GM19397 (cell line): Measurements from ENCODE around the gene CYYR1.
"Not testable (repeated sequence)": the region's sequence is repeated elsewhere in the genome, so short reads cannot be mapped to it uniquely, and the experiment has no call there.

Experiments used
- ATAC-seq: cut with Tn5 transposase; IDR thresholded peaks from one replicate; pipeline ENCODE4 v1.9.1; 2021; ENCODE audit warnings: mild to moderate bottlenecking, moderate library complexity; ENCODE audit not compliant: unreplicated experiment

Gene CYYR1

DNA sequence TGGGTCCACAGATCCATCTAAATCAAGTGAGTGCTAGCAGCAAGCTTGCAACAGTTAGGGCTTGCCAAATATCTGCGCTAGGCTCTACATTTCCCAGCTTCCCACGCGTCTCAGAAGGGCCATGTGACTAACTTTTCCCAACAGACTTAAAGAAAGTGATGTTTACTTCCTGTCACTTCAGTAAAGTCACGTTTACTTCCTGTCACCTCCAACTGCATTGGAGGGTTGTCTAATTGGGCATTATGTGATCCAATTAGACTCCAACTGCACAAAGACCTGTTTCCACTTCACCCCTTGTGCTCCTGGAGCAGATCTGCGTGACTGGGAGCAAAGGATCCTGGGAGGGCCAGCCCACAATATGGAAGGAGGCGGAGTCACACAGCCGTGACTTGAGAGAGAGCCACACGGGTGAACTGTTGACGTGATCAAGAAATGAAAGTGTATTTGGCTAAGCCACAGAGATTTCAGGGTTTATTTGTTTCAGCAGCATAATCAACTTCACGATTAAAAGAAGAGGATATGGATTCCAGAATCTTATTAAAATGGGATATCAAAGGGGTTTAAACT, 77.7 kb downstream of the CYYR1 start:
- no peak for ATAC-seq

DNA sequence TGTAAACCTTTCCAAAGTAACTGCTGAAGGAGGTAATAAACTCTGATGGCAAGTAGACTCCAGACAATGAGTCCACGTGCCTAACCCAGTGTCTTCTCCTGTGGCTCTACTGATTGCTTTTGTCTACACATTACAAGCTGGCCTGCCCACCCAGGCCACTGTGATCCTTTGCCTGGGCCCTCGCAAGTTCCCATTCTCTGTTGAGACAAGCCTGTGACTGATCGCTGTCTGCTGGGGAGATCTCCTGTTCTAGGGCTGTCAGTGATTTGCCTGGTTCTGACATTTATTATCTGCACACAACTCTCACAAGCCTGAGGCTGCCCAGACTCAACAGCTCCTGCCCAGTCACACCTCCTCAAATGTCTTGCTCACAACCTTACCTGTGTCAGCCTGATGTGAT, 81.4 kb downstream of the CYYR1 start:
- ATAC-seq = no peak

DNA sequence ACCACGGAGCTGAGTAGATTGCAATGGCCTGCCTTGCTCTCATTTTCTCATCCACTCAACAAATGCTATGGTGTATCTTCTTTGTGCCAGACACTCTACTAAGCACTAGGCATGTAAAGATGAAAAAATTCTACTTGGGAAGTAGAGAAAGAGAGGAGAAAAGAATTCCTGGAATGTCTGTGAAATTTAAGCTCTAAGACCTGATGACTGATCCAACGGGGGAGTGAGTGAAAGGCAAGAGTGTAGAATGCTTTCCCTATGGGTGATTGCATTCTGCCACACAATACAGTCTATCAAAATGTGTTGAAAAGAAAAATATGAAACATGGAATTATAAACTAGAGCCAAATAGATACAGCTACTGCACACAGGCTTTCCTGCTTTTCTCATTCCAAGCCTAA, 82.3 kb downstream of the CYYR1 start:
- ATAC-seq = no peak

DNA sequence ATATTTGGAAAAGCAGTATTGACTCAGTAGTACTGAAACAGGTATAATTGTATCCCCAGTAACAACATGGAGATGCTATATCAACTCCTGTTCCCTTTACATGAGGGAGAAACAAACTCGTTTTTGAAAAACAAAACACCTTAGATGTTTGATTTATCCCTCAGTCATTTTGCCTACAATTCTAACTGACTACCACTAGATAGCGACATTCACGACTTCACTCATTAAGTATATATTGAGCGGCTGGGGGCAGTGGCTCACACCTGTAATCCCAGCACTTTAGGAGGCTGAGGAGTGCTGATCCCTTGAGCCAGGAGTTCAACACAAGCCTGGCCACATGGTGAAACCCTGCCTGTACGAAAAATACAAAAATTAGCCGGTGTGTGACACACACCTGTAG, 83.3 kb downstream of the CYYR1 start:
- ATAC-seq = no peak

DNA sequence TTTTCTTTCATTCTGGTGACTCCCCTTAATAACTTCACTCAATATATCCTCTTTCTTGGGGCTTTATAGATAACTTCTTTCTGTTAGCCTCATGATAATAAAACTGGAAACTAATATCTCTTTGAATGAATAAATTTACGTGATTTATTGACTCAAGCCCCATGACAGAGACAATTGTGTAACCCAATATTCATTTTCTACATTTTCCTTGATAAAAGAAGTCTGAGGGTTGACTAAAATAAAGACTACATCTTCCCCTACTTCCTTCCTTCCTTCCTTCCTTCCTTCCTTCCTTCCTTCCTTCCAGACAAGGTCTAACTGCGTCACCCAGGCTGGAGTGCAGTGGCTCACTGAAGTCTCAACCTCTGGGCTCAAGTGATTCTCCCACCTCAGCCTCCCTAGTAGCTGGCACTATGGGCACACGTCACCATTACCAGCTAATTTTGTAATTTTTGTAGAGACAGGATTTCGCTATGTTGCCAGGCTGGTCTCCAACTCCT, 85.1 kb downstream of the CYYR1 start:
- no peak for ATAC-seq

DNA sequence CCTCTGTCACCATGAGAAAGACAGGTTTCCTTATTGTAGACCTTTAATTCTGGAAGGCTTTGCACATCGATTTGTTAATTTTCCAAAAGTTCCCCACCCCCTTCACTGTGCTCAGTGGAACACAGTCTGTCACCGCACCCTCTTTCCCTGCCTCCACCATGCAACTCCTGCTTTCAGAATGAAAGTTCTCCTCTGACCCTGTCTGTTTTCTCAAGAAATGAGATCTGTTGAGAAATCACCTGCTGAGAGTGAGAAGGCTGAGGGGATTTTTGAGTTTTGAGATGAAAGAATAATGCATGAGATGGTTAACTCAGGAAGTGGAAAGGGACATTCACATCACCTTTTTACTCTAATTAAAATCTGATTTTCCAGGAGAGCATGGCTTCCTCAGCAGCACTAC, 99.6 kb downstream of the CYYR1 start:
- ATAC-seq = no peak

DNA sequence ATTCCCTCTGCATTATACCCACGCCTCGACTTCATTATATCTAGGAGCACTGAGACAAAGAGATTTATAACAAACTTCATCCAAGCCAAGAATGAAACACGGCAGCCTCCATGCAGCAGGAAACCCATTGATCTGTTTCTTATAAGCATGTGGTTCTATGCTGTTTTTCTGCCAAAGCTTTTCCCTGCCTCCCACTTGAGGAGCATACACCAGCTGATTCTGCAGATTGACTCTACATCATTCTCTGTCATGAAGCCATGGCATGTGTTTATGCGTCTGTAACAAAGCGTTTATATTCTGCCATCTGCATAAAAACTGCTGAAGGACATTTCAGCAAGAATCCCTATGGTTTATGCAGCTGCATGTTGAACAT, 102.0 kb downstream of the CYYR1 start:
- ATAC-seq = no peak

DNA sequence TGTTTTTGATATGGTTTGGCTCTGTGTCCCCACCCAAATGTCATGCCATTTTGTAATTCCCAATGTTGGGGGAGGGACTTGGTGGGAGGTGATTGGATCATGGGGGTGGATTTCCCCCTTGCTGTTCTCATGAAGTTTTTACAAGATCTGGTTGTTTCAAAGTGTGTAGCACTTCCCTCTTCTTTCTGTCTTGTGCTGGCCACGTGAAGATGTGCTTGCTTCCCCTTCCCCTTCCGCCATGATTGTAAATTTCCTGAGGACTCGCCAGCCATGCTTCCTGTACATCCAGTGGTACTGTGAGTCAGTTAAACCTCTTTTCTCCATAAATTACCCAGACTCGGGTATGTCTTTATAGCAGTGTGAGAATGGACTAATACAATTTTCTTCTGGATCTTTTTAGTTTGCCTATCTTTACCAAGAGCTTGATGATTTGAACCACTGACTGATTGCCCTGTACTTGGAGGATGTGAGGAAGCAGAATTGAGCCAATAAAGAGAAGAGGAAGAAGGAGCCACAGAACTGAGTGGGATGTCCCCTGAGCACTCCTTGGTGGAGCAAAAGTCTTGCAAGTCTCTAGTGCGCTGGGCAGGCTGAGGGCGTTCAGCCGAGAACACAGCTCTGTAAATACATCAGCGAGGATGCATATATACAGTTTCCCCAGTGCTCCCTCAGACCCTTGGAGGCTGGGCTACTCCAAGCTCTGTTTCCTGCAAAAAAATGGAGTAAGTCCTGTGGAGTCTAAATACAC, 102.6 kb downstream of the CYYR1 start:
- no peak for ATAC-seq

DNA sequence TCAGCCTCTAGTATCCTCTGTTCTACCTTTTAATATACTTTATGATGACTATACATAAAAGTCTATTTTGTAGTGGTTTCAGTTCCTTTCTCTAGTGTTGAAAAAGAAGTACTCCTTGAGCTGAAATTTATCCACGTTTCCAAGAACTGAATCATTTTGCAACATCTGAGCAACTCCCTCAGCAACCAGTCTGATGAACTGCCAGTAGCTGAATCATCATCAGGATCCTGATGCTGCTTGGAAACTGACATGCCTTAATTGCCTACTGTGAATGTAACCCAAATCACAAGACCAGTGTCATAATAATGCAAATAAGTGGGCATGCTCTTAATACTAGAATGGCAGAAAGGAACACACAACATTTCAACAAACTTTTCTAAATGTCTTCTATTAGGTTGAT, 103.3 kb downstream of the CYYR1 start:
- no peak for ATAC-seq

DNA sequence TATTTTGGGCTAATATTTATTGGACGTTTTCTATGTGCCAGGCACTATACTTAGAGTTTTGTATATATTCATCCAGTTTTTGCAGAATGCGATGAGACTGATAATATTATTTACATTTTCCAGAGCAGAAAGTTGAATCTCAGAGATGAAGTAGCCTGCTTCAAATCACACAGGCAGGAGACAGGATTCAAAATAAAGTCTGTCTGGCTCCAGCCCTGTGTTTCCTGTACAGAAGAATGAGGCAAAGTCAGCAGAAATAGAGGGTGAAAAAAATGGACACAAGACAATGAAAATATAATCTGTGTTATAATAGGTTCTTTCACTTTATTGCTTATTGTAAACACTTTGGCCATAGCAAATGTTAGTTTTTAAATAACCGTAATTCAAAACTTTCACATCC, 107.2 kb downstream of the CYYR1 start:
- ATAC-seq = no peak

DNA sequence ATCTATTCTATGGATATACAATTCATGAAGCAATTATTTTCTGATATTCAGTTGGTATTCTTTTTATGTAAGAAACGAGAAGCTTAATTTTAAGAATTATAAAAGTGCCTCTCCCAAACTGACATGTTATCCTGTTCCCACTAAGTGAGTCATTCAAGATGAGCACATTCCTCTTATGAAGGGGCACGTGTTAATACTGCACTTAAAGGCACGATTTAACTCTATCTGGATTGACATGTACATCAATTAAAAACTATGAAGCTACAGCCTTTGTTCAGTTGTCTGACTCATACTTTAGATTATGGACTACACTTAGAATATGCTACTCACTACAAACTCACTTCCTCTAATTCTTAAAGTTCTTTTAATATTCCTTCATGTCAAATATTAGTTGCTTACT, 111.6 kb downstream of the CYYR1 start:
- ATAC-seq = no peak

DNA sequence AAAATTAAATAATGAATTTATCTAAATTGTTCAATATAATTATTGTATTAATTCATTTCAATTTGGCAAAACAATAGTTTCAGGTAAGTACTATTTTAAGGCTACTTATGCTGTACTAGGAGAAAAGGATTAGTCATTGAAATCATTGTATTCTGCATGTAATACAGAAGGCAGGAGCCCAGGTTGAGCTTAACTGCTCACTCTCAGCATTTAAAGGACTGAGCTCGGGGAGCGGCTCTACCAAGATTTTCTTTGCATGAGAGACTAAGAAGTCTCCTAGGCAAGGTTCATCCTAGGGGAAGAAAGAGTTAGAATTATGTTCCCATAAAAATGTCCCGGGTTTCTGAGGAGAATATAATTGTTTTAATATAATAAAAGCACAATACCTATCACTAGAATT, 112.5 kb downstream of the CYYR1 start:
- ATAC-seq = no peak

DNA sequence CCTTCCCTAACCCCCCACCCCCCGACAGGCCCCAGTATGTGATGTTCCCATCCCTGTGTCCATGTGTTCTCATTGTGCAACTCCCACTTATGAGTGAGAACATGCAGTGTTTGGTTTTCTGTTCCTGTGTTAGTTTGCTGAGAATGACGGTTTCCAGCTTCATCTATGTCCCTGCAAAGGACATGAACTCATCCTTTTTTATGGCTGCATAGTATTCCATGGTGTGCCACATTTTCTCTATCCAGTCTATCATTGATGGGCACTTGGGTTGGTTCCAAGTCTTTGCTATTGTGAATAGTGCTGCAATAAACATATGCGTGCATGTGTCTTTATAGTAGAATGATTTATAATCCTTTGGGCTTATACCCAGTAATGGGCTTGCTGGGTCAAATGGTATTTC, 114.2 kb downstream of the CYYR1 start:
- not testable (repeated sequence) for ATAC-seq

DNA sequence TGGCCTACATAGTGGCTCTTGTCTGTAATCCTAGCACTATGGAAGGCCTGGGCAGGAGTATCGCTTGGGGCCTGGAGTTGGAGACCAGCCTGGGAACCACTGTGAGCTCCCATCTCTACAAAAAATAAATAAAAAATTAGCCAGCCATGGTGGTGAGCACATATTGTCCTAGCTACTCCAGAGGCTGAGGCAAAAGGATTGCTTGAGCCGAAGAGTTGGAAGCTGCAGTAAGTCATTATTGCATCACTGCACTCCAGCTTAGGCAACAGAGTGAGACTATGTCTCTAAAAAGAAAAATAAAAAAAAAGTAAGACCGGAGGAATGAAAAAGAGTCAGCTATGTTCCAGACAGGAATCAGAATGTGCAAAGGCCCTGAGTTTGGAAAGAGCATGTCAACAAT, 115.3 kb downstream of the CYYR1 start:
- ATAC-seq = no peak

DNA sequence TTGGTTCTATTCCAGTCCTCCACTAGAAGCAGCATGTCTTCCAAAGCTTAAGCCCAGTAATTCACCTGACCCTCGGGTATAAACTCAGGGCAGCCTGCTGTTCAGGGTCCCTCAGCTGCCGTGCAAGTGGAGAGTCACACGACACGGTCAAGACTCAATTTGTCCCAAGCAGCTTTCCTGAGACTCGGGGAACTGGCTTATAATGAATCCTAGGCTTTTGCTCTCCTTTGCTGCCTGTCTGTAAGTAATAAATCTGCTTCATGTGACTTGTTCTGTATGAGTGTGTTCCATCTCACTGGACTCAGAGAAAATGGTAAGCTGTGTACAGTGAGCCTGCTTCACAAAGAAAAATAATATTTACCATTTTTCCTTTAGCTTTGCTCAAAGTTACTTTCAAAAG, 119.8 kb downstream of the CYYR1 start:
- no peak for ATAC-seq

DNA sequence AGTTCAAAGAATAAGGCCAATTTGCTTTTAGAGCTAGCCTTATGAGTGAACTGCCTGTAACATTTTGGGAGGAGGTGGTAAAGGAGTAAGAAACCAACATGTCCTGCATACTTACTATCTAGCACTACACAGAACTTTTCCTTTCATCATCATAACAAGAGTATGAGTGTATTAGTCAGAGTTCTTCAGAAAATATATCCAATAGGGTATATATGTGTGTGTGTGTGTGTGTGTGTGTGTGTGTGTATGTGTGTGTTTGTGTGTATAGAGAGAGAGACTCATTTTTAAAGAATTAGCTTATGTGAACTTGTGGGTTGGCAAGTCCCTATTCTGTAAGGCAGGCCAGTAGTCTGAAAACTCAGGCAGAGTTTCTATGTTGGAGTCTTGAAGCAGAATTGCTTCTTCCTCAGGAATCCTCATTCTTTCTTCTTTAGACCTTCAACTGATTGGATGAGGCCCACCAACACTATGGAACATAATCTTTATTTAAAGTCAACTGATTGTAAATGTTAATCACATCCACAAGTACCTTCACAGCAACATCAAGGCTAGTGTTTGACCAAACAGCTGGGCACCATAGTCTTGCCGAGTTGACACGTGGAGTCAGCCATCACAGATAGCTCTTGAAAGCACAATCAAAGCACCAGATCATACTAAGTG, 121.9 kb downstream of the CYYR1 start:
- no peak for ATAC-seq

DNA sequence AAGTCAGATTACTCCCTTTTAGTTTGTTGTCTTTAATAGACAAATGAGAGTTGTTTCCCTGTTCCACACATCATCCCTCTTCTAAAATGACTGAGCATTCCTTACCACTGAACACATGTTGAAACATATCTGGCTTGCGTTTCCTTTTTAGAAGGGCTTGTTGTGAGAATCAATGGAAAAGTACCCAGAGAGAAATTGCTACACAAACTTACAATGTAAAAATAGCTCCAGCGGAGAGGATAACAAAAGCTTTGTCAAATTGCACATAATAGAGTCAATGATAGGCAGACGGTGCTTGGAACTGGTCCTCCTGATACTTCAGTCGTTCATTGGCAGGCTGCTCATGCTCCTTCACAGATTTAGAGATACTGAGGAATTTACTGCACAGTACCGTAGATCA, 123.9 kb downstream of the CYYR1 start:
- ATAC-seq = no peak

DNA sequence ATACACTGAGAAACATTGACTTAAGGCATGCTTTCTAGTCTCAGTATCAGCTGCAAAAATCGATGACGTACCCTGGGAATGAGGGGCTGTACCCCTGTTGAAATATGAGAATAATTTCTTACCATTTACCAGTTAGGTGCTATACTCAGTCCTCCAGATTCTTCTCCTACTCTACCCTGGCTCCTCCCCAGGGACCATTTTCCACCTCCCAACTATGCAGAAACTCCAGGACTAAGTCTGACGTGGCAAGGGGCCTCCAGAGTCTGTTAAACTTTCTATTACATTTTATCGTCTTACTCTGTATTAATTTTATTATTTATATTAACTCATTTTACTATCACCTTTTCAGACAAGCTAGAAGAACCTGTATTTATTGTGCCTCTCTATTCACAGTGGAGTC, 124.3 kb downstream of the CYYR1 start:
- ATAC-seq = no peak

DNA sequence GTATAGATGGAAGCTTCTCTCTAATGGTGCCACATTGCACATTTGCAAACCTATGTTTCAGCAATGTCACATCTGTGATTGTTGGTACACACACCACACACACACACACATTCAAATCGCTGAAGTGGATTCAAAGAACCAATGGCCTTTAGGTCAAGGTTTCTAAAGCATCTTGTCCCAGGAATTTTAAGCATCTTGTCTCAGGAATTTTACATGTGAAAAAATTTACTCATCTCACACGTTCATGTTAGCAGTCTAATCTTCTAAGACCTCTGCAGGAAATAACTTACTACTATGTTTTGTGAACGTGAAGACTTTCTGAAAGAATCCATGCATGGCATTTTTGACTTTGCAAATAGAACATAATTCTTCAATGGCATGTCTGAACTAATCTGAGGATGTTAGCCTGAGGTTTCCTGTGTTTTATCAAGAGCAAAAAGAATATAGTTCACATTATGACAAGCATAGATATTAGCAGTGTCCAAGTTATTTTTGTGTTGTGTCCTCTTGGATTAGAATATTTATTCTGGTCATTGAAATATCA, 125.1 kb downstream of the CYYR1 start:
- ATAC-seq = no peak

DNA sequence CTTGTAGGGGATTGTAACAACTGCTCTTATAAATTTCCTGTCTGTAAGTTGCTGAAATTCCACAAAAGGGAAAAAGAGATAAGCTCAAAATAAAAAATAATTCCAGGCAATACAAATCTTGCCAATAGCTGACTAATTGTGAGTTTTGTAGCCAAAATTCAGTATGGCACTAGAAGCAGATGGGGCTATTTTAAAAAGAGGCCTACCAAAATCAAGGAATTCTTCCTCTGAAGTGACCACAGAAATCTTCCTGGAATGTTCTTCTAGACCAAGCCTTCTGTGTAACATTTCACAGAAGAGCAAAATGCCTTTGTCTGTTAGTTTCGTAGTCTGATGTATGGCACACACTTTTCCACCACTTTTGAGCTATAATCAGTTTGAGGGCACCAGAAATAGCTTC, 127.6 kb downstream of the CYYR1 start:
- no peak for ATAC-seq

DNA sequence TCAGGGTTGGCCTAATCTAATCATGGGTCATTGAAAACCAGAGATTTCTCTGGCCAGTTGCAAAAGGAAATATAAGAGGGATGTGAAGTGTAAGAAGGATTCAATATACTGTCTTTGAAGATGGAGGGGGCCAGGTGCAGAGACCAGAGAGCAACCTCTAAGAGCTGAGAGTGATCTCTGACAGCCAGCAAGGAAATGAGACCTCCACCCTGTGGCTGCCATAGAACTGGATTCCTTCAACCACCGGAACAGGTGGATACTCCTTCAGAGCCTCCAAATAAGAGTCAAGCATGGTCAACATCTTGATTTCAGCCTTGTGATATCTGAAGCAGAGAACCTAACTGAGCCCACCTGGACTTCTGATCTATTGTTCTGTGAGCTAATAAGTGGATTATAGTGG, 128.4 kb downstream of the CYYR1 start:
- no peak for ATAC-seq

DNA sequence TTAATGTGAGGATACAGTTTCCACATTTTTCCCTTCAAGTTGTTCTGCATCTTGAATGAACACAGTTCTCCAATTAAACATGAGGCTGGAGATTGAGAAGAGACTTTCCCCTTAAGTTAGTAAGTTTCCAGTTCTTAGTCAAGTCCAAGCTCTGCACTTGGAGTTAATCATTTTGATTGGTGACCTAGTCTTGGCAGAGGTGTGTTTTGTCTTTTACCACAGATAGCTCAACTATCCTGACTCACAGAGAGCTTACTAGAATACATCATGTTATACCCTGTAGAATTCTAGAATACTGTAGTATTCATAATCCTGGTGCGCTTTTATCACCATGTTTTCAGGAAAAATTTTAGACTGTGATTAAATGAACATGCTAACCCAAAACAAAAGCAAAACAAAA, 129.2 kb downstream of the CYYR1 start:
- no peak for ATAC-seq
